Stimulated activated CD8-positive, alpha-beta memory T cell treated with anti-CD3 and anti-CD28 coated beads, Interleukin-12 subunit alpha, Interleukin-12 subunit beta, amount 100 ng/mL, for 4 hours (primary cell): ENCODE results near the gene CTNNBIP1.
A peak's percentile ranks its signal among the peaks of the same experiment; 100 is the strongest.
"Not testable (repeated sequence)": the region's sequence is repeated elsewhere in the genome, so short reads cannot be mapped to it uniquely, and the experiment has no call there.

Experiments used
- DNase-seq: peaks from one replicate; pipeline ENCODE4 v3.0.0-alpha.2; 2020; ENCODE audit warnings: low read depth

The CTNNBIP1 gene

GRCh38 chr1:9910076-9910422, at the start of gene CTNNBIP1:
Gene CTNNBIP1 (minus strand): TSS chr1:9910269. CDS start chr1:9872064, 38,205 bp downstream.
- no peak for DNase-seq

GRCh38 chr1:9957726-9958125, 47.7 kb upstream of the CTNNBIP1 start:
- no peak for DNase-seq

- no peak for DNase-seq
Measured at GRCh38 chr1:9946315-9946714, 36.2 kb upstream of the CTNNBIP1 start.

- DNase-seq = peak; percentile 80
Measured at GRCh38 chr1:9942939-9943788, 33.1 kb upstream of the CTNNBIP1 start, which contains the start of the genes LZIC and NMNAT1. Gene LZIC (minus strand): TSS chr1:9943391. CDS start chr1:9936619, 6,772 bp downstream. Gene NMNAT1 (plus strand): TSS chr1:9943475. CDS start chr1:9972074, 28,599 bp downstream.

GRCh38 chr1:9942399-9942938, 32.4 kb upstream of the CTNNBIP1 start:
- DNase-seq = no peak

- no peak for DNase-seq
Measured at GRCh38 chr1:9929431-9930385, 19.6 kb upstream of the CTNNBIP1 start.

GRCh38 chr1:9927259-9927658, 17.2 kb upstream of the CTNNBIP1 start:
- no peak for DNase-seq

- DNase-seq = no peak
Measured at GRCh38 chr1:9922342-9922741, 12.3 kb upstream of the CTNNBIP1 start.

- DNase-seq = no peak
Measured at GRCh38 chr1:9920606-9921005, 10.5 kb upstream of the CTNNBIP1 start.

GRCh38 chr1:9917901-9918300, 7.8 kb upstream of the CTNNBIP1 start:
- no peak for DNase-seq

GRCh38 chr1:9917495-9917894, 7.4 kb upstream of the CTNNBIP1 start:
- not testable (repeated sequence) for DNase-seq

- no peak for DNase-seq
Measured at GRCh38 chr1:9916452-9916851, 6.4 kb upstream of the CTNNBIP1 start.

GRCh38 chr1:9914610-9914937, 4.5 kb upstream of the CTNNBIP1 start:
- DNase-seq = no peak

GRCh38 chr1:9912264-9912936, 2.3 kb upstream of the CTNNBIP1 start:
- no peak for DNase-seq

- DNase-seq = peak; percentile 100
Measured at GRCh38 chr1:9910423-9911178, 532 bp upstream of the CTNNBIP1 start.

- peak; percentile 6 for DNase-seq
Measured at GRCh38 chr1:9909234-9910046, 629 bp downstream of the CTNNBIP1 start.

- no peak for DNase-seq
Measured at GRCh38 chr1:9908871-9909233, 1.2 kb downstream of the CTNNBIP1 start.

GRCh38 chr1:9907441-9907840, 2.6 kb downstream of the CTNNBIP1 start:
- DNase-seq = no peak

- no peak for DNase-seq
Measured at GRCh38 chr1:9906466-9906865, 3.6 kb downstream of the CTNNBIP1 start.

GRCh38 chr1:9905010-9905409, 5.1 kb downstream of the CTNNBIP1 start:
- DNase-seq = no peak
